CD4-positive, alpha-beta T cell treated with Interleukin-17A for 1 hour (primary cell): ENCODE results near the gene ZNF436.
A peak's percentile ranks its signal among the peaks of the same experiment; 100 is the strongest.

Experiments used
- DNase-seq: peaks from one replicate; pipeline ENCODE4 v3.0.0-alpha.2; 2020

ZNF436 gene

GRCh38 chr1:23369335-23370013 is at the start of gene ZNF436:
Gene ZNF436, minus strand, starts transcription at chr1:23369836. Its CDS starts 1,831 bp downstream, at chr1:23368005.
- peak; percentile 28 for DNase-seq

GRCh38 chr1:23419180-23419579 is 49.5 kb upstream of the ZNF436 start:
- no peak for DNase-seq

- DNase-seq: no peak
These were observed 47.9 kb upstream of the ZNF436 start for GRCh38 chr1:23417570-23417969.

GRCh38 chr1:23416964-23417363 is 47.3 kb upstream of the ZNF436 start:
- no peak for DNase-seq

GRCh38 chr1:23408797-23409290 is 39.2 kb upstream of the ZNF436 start:
- no peak for DNase-seq

- DNase-seq: no peak
These were observed 37.5 kb upstream of the ZNF436 start for GRCh38 chr1:23407016-23407630.

GRCh38 chr1:23405946-23406345 is 36.3 kb upstream of the ZNF436 start:
- DNase-seq: no peak

GRCh38 chr1:23403735-23404486 is 34.3 kb upstream of the ZNF436 start:
- DNase-seq: peak; percentile 81

GRCh38 chr1:23403355-23403734 is 33.7 kb upstream of the ZNF436 start:
- no peak for DNase-seq

GRCh38 chr1:23403038-23403336 is 33.4 kb upstream of the ZNF436 start:
- DNase-seq: no peak

- DNase-seq: no peak
These were observed 32.8 kb upstream of the ZNF436 start for GRCh38 chr1:23402286-23403037.

GRCh38 chr1:23401313-23401712 is 31.7 kb upstream of the ZNF436 start:
- no peak for DNase-seq

GRCh38 chr1:23400324-23401114 is 30.9 kb upstream of the ZNF436 start:
- no peak for DNase-seq

- no peak for DNase-seq
These were observed 29.6 kb upstream of the ZNF436 start for GRCh38 chr1:23399229-23399628.

GRCh38 chr1:23397908-23398307 is 28.3 kb upstream of the ZNF436 start:
- DNase-seq: no peak

GRCh38 chr1:23396380-23396779 is 26.7 kb upstream of the ZNF436 start:
- no peak for DNase-seq

GRCh38 chr1:23395849-23396248 is 26.2 kb upstream of the ZNF436 start:
- DNase-seq: no peak

GRCh38 chr1:23395154-23395724 is 25.6 kb upstream of the ZNF436 start:
- no peak for DNase-seq

- DNase-seq: no peak
These were observed 25.0 kb upstream of the ZNF436 start for GRCh38 chr1:23394684-23395083.

- no peak for DNase-seq
These were observed 24.5 kb upstream of the ZNF436 start for GRCh38 chr1:23394181-23394580.

GRCh38 chr1:23393706-23394105 is 24.1 kb upstream of the ZNF436 start:
- DNase-seq: no peak
